GM06990 (cell line): ENCODE measurements around the gene RSU1.

ENCODE experiments used
- DNase-seq: peaks from one replicate; pipeline ENCODE4 v3.0.0-alpha.2; 2011; ENCODE audit not compliant: insufficient read length; ENCODE audit errors: extremely low read depth
- H3K27me3 ChIP-seq: replicated peaks from 2 replicates; pipeline ENCODE4 v1.6.0; 2011; ENCODE audit warnings: low read length; ENCODE audit not compliant: control insufficient read depth, insufficient read depth
- H3K36me3 ChIP-seq: 2 replicates; pipeline ENCODE4 v1.5.1; 2011; ENCODE audit warnings: low read length; ENCODE audit not compliant: control insufficient read depth, insufficient read depth
- H3K4me3 ChIP-seq: replicated peaks from 2 replicates; pipeline ENCODE4 v1.5.1; 2011; ENCODE audit warnings: low read depth, mild to moderate bottlenecking, control low read depth, low read length
- CTCF ChIP-seq: IDR thresholded peaks from 2 replicates; pipeline ENCODE4 v1.5.1; 2011; ENCODE audit warnings: low read length, control low read depth, mild to moderate bottlenecking, inconsistent platforms; ENCODE audit not compliant: insufficient read depth, poor library complexity, severe bottlenecking

RSU1 gene

GRCh38 chr10:16686054-16686902 lies 130.9 kb downstream of the RSU1 start:
- Histone ChIP-seq H3K4me3 (no peak overlapping the region), H3K27me3 (no peaks in the 10 kb centered on the region), H3K36me3 (no peaks in the 10 kb centered on the region)
- no peak for TF ChIP-seq CTCF
- no peak for DNase-seq

GRCh38 chr10:16685551-16685950 lies 131.7 kb downstream of the RSU1 start:
- DNase-seq, result no peak
- Histone ChIP-seq H3K4me3 (no peak overlapping the region), H3K27me3 (no peaks in the 10 kb centered on the region), H3K36me3 (no peaks in the 10 kb centered on the region)
- TF ChIP-seq CTCF, result no peak

- no peak for DNase-seq
- Histone ChIP-seq H3K36me3 (no peaks in the 10 kb centered on the region), H3K4me3 (no peak overlapping the region), H3K27me3 (no peaks in the 10 kb centered on the region)
- TF ChIP-seq CTCF, result no peak
Measured at GRCh38 chr10:16681521-16681920, 135.7 kb downstream of the RSU1 start.

- Histone ChIP-seq H3K36me3 (no peaks in the 10 kb centered on the region), H3K4me3 (no peak overlapping the region), H3K27me3 (no peaks in the 10 kb centered on the region)
- no peak for DNase-seq
- no peak for TF ChIP-seq CTCF
Measured at GRCh38 chr10:16679511-16679910, 137.7 kb downstream of the RSU1 start.

GRCh38 chr10:16675334-16675733 lies 141.9 kb downstream of the RSU1 start:
- H3K36me3 ChIP-seq, result no peaks in the 10 kb centered on the region
- DNase-seq, result no peak
- no peak for TF ChIP-seq CTCF
- H3K27me3 ChIP-seq, result no peaks in the 10 kb centered on the region
- H3K4me3 ChIP-seq, result no peak overlapping the region
